H1 (cell line): ENCODE data around the gene ELOVL6. TPM values are rescaled to one million over a fixed set of nuclear protein-coding genes. Genes with fewer than 3 reads are reported as not detected.
A peak's percentile ranks its signal among the peaks of the same experiment; 100 is the strongest.

ENCODE experiments used
- CTCF ChIA-PET: fragments of 300-600 bp; sonication (Branson Sonifier 250); formaldehyde crosslinking; loops from one replicate; lab custom pipeline; 2021; ENCODE audit not compliant: partially characterized antibody; lab: Charles Lee
- POLR2A ChIA-PET: fragments of 300-600 bp; sonication (Branson Sonifier 250); formaldehyde crosslinking; loops from one replicate; lab custom pipeline; 2021; ENCODE audit warnings: inconsistent platforms; ENCODE audit not compliant: partially characterized antibody; lab: Charles Lee
- DNase-seq, 2 experiments: peaks; one replicate each; pipeline versions ENCODE4 v3.0.0 to v3.0.0-alpha.2; 2010 to 2022; ENCODE audit warnings: low spot score in 2 of 2, low read depth in 1 of 2, mixed read lengths in 1 of 2
- FAIRE-seq: peaks from 2 replicates; lab custom pipeline; 2011; peaks lifted over from hg19 to GRCh38; lab: Jason Lieb, UNC
- H2AFZ ChIP-seq: 2 replicates; pipeline ENCODE4 v1.8.1; 2012; ENCODE audit warnings: low read length, inconsistent platforms
- H2AK5ac ChIP-seq: 2 replicates; pipeline ENCODE4 v1.6.1; 2013; ENCODE audit warnings: low read depth, low read length
- H2BK120ac ChIP-seq: replicated peaks from 2 replicates; pipeline ENCODE3; 2013; ENCODE audit warnings: low read depth, low read length, inconsistent platforms
- H2BK12ac ChIP-seq: 2 replicates; pipeline ENCODE4 v1.6.1; 2013; ENCODE audit warnings: low read depth, low read length
- H2BK15ac ChIP-seq: 2 replicates; pipeline ENCODE4 v1.6.1; 2013; ENCODE audit warnings: low read length
- H2BK20ac ChIP-seq: 2 replicates; pipeline ENCODE4 v1.6.1; 2013; ENCODE audit warnings: low read length
- H2BK5ac ChIP-seq: 2 replicates; pipeline ENCODE4 v1.6.1; 2013; ENCODE audit warnings: low read depth, low read length
- H3K14ac ChIP-seq: 2 replicates; pipeline ENCODE4 v1.6.1; 2013; ENCODE audit warnings: inconsistent platforms; ENCODE audit not compliant: insufficient read length
- H3K18ac ChIP-seq: 2 replicates; pipeline ENCODE4 v1.6.1; 2013; ENCODE audit warnings: low read length; ENCODE audit errors: extremely low read depth
- H3K23ac ChIP-seq: 2 replicates; pipeline ENCODE4 v1.6.1; 2013; ENCODE audit warnings: inconsistent platforms; ENCODE audit not compliant: insufficient read length
- H3K23me2 ChIP-seq: 2 replicates; pipeline ENCODE4 v1.6.1; 2013; ENCODE audit warnings: low read depth, low read length
- H3K27ac ChIP-seq: 2 replicates; pipeline ENCODE4 v1.6.1; 2011; ENCODE audit warnings: low read depth, low read length, inconsistent platforms
- H3K27me3 ChIP-seq, 4 experiments: replicated peaks in 1 of 4; 1 replicate in 1 of 4; 2 replicates in 3 of 4; pipeline versions ENCODE4 v1.6.1 to v1.8.1; 2011 to 2013; ENCODE audit warnings: low read length in 3 of 4, mild to moderate bottlenecking in 3 of 4, inconsistent platforms in 2 of 4, mixed read lengths in 2 of 4, moderate library complexity in 1 of 4; ENCODE audit not compliant: control insufficient read depth in 3 of 4, insufficient read depth in 3 of 4; ENCODE audit errors: extremely low read depth in 1 of 4
- H3K36me3 ChIP-seq, 4 experiments: 2 replicates each; pipeline versions ENCODE4 v1.6.1 to v1.8.1; 2011 to 2013; ENCODE audit warnings: mild to moderate bottlenecking in 4 of 4, low read length in 3 of 4, moderate library complexity in 2 of 4, control low read depth in 1 of 4, inconsistent platforms in 1 of 4; ENCODE audit not compliant: insufficient read depth in 4 of 4, control insufficient read depth in 2 of 4
- H3K4ac ChIP-seq: replicated peaks from 2 replicates; pipeline ENCODE3; 2013; ENCODE audit warnings: low read length, low read depth, mixed read lengths, inconsistent platforms; ENCODE audit not compliant: insufficient read length
- H3K4me1 ChIP-seq, 4 experiments: replicated peaks in 1 of 4; 1 replicate in 1 of 4; 2 replicates in 3 of 4; pipeline versions ENCODE4 v1.6.1 to v1.8.1; 2011 to 2013; ENCODE audit warnings: low read length in 3 of 4, inconsistent platforms in 2 of 4, mixed read lengths in 1 of 4; ENCODE audit not compliant: insufficient read depth in 4 of 4, control insufficient read depth in 3 of 4
- H3K4me2 ChIP-seq, 2 experiments: 2 replicates each; pipeline versions ENCODE4 v1.6.1 to v1.8.1; 2011 to 2013; ENCODE audit warnings: low read depth in 2 of 2, low read length in 2 of 2, control low read depth in 1 of 2, inconsistent platforms in 1 of 2, mild to moderate bottlenecking in 1 of 2; ENCODE audit not compliant: insufficient read depth in 1 of 2
- H3K4me3 ChIP-seq, 4 experiments: fragments of 200-600, 300-600 bp in 1 of 4; sonication (generic), shearing (Covaris generic), sonication (Bioruptor Twin) in 1 of 4; 2 replicates each; pipeline versions ENCODE4 v1.5.1 to v1.8.1; 2011 to 2016; ENCODE audit warnings: low read length in 4 of 4, low read depth in 3 of 4, control low read depth in 2 of 4, inconsistent platforms in 2 of 4, mild to moderate bottlenecking in 2 of 4, mixed read lengths in 1 of 4, moderate library complexity in 1 of 4; ENCODE audit not compliant: insufficient read depth in 2 of 4; ENCODE audit errors: extremely low read depth in 1 of 4
- H3K56ac ChIP-seq: replicated peaks from 2 replicates; pipeline ENCODE3; 2013; ENCODE audit warnings: low read depth, mild to moderate bottlenecking, mixed read lengths, low read length, inconsistent platforms; ENCODE audit not compliant: insufficient read length
- H3K79me1 ChIP-seq: 2 replicates; pipeline ENCODE4 v1.6.1; 2013; ENCODE audit warnings: low read depth, low read length, control low read depth
- H3K79me2 ChIP-seq, 2 experiments: 2 replicates each; pipeline versions ENCODE4 v1.6.1 to v1.8.1; 2012 to 2013; ENCODE audit warnings: low read length in 2 of 2, mild to moderate bottlenecking in 2 of 2, inconsistent platforms in 1 of 2; ENCODE audit not compliant: insufficient read depth in 2 of 2, control insufficient read depth in 1 of 2
- H3K9ac ChIP-seq, 4 experiments: replicated peaks in 1 of 4; 1 replicate in 1 of 4; 2 replicates in 3 of 4; pipeline versions ENCODE4 v1.6.1 to v1.8.1; 2011 to 2013; ENCODE audit warnings: low read depth in 3 of 4, low read length in 3 of 4, control low read depth in 2 of 4, mild to moderate bottlenecking in 2 of 4, moderate library complexity in 2 of 4, inconsistent platforms in 1 of 4; ENCODE audit errors: extremely low read depth in 1 of 4
- H3K9me3 ChIP-seq, 2 experiments: 2 replicates each; pipeline versions ENCODE4 v1.6.1 to v1.8.1; 2012 to 2013; ENCODE audit warnings: mild to moderate bottlenecking in 2 of 2, moderate library complexity in 2 of 2, control low read depth in 1 of 2, inconsistent platforms in 1 of 2, low read depth in 1 of 2, low read length in 1 of 2, mixed read lengths in 1 of 2; ENCODE audit not compliant: insufficient read depth in 2 of 2
- H4K20me1 ChIP-seq, 2 experiments: replicated peaks in 1 of 2; 2 replicates each; pipeline versions ENCODE3 to v1.8.1; 2011 to 2013; ENCODE audit warnings: inconsistent platforms in 2 of 2, low read length in 2 of 2, mild to moderate bottlenecking in 1 of 2; ENCODE audit not compliant: insufficient read depth in 2 of 2, control insufficient read depth in 1 of 2
- H4K5ac ChIP-seq: 2 replicates; pipeline ENCODE4 v1.6.1; 2013; ENCODE audit warnings: low read length, low read depth, mixed read lengths, inconsistent platforms; ENCODE audit not compliant: insufficient read length
- H4K8ac ChIP-seq: 2 replicates; pipeline ENCODE4 v1.8.0; 2013; ENCODE audit warnings: mild to moderate bottlenecking, moderate library complexity, low read length, inconsistent platforms; ENCODE audit not compliant: insufficient read depth; ENCODE audit errors: extremely low read depth
- H4K91ac ChIP-seq: replicated peaks from 2 replicates; pipeline ENCODE3; 2013; ENCODE audit warnings: low read length, mixed read lengths, inconsistent platforms; ENCODE audit not compliant: insufficient read length
- KDM5A ChIP-seq: fragments of 200-600 bp; IDR thresholded peaks from 2 replicates; pipeline ENCODE4 v1.7.1; 2012; ENCODE audit warnings: mild to moderate bottlenecking, low read length, inconsistent platforms, mixed read lengths
- SAP30 ChIP-seq: fragments of 300-600 bp; sonication (generic); IDR thresholded peaks from 2 replicates; pipeline ENCODE4 v1.7.1; 2012; ENCODE audit warnings: low read length, moderate library complexity, mild to moderate bottlenecking, inconsistent platforms; ENCODE audit not compliant: insufficient read depth, insufficient replicate concordance
- SIRT6 ChIP-seq: IDR thresholded peaks from one replicate; pipeline ENCODE4 v1.7.1; 2012; ENCODE audit warnings: low read length, inconsistent platforms
- SUZ12 ChIP-seq: fragments of 200-600 bp; sonication (generic); IDR thresholded peaks from 2 replicates; pipeline ENCODE4 v1.6.1; 2012; ENCODE audit warnings: mild to moderate bottlenecking, inconsistent platforms, low read length, moderate library complexity, mixed read lengths
- TBP ChIP-seq: IDR thresholded peaks from 2 replicates; pipeline ENCODE4 v1.6.1; 2011; ENCODE audit warnings: low read depth, low read length, improper control_type of control experiment
- TEAD4 ChIP-seq: IDR thresholded peaks from 2 replicates; pipeline ENCODE4 v1.6.1; 2012; ENCODE audit warnings: low read depth, low read length, inconsistent platforms, mixed read lengths
- WGBS, 2 experiments: shearing (Covaris generic) in 1 of 2; methylation state at CpG; one replicate each; pipeline versions ENCODE4 v1.1.6 to v1.1.7; 2013 to 2015; ENCODE audit warnings: low lambda C conversion rate in 2 of 2, mixed read lengths in 2 of 2, inconsistent platforms in 1 of 2, low coverage in 1 of 2, missing lambda C conversion rate in 1 of 2; ENCODE audit not compliant: insufficient replicate concordance in 2 of 2, insufficient coverage in 1 of 2, insufficient read length in 1 of 2; ENCODE audit errors: extremely low coverage in 1 of 2, missing lambda C conversion rate in 1 of 2; 5-methylcytosine and 5-hydroxymethylcytosine counted together
- long read RNA-seq, 2 experiments: library from RNA in 1 of 2; library from capped mRNA in 1 of 2; stranded (forward); transcript quantifications; one replicate each; pipeline ENCODE4 v2.0.0, GENCODE V29; 2021; ENCODE audit warnings: inconsistent platforms in 1 of 2
- polyA minus RNA-seq, 3 experiments: library from RNA; depleted of rRNA, polyadenylated mRNA; stranded (reverse); fragments of >200 nt; gene quantifications; 1 replicate in 2 of 3; 2 replicates in 1 of 3; pipeline ENCODE4 v1.2.3, GENCODE V29; 2011
- polyA plus RNA-seq, 7 experiments: library from polyadenylated mRNA; depleted of rRNA in 3 of 7; stranded (reverse) in 5 of 7; unstranded in 2 of 7; fragments of >200 nt in 5 of 7; fragments of 200-250 nt in 2 of 7; gene quantifications; 1 replicate in 5 of 7; 2 replicates in 1 of 7; 4 replicates in 1 of 7; pipeline versions ENCODE4 v1.2.1 to v1.2.3, GENCODE V29; 2011 to 2013; ENCODE audit warnings: missing spikeins in 2 of 7, mixed read lengths in 2 of 7
- total RNA-seq: library from RNA; stranded (reverse); fragmentation: NEBNext Ultra II Directional; extraction: Animal tissue kit (Norgen Biotek cat#: 25700); gene quantifications from 2 replicates; pipeline ENCODE4 v1.2.1, GENCODE V29; 2021

ELOVL6 gene, protein sequence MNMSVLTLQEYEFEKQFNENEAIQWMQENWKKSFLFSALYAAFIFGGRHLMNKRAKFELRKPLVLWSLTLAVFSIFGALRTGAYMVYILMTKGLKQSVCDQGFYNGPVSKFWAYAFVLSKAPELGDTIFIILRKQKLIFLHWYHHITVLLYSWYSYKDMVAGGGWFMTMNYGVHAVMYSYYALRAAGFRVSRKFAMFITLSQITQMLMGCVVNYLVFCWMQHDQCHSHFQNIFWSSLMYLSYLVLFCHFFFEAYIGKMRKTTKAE
- total RNA-seq (86.6 and 89.6 TPM in 2 replicates), polyA plus RNA-seq (2011; rRNA removed) (18.6 and 27.8 TPM in 2 replicates), polyA minus RNA-seq (2011; rRNA and poly(A)+ RNA removed) (93.8 and 126 TPM in 2 replicates)
- polyA plus RNA-seq (2011; cell fraction: cytosol; rRNA removed), result 49.1 TPM
- 28.8 TPM for polyA plus RNA-seq (2011; cell fraction: nucleus; rRNA removed)
- 53.7 to 81.8 TPM (median 55.0 TPM) in 4 replicates for polyA plus RNA-seq (2012, experiment 1 of 2)
- polyA plus RNA-seq (2012, experiment 2 of 2), result 27.8 TPM
- polyA plus RNA-seq (2013, experiment 1 of 2), result 105 TPM
- polyA plus RNA-seq (2013, experiment 2 of 2), result 124 TPM
- 37.6 TPM for polyA minus RNA-seq (2011; cell fraction: cytosol; rRNA and poly(A)+ RNA removed)
- polyA minus RNA-seq (2011; cell fraction: nucleus; rRNA and poly(A)+ RNA removed), result 80.1 TPM
- long read RNA-seq, experiment 1, full-length matches to known transcripts, result 38 of 100 reads
- long read RNA-seq, experiment 1, partial matches to known transcripts, result 1 of 100 reads
- long read RNA-seq, experiment 1, other reads (novel, unspliced or antisense), result 61 of 100 reads
- long read RNA-seq, experiment 2, full-length matches to known transcripts, result 54 of 63 reads
- long read RNA-seq, experiment 2, partial matches to known transcripts, result 0 of 63 reads
- long read RNA-seq, experiment 2, other reads (novel, unspliced or antisense), result 9 of 63 reads

DNA sequence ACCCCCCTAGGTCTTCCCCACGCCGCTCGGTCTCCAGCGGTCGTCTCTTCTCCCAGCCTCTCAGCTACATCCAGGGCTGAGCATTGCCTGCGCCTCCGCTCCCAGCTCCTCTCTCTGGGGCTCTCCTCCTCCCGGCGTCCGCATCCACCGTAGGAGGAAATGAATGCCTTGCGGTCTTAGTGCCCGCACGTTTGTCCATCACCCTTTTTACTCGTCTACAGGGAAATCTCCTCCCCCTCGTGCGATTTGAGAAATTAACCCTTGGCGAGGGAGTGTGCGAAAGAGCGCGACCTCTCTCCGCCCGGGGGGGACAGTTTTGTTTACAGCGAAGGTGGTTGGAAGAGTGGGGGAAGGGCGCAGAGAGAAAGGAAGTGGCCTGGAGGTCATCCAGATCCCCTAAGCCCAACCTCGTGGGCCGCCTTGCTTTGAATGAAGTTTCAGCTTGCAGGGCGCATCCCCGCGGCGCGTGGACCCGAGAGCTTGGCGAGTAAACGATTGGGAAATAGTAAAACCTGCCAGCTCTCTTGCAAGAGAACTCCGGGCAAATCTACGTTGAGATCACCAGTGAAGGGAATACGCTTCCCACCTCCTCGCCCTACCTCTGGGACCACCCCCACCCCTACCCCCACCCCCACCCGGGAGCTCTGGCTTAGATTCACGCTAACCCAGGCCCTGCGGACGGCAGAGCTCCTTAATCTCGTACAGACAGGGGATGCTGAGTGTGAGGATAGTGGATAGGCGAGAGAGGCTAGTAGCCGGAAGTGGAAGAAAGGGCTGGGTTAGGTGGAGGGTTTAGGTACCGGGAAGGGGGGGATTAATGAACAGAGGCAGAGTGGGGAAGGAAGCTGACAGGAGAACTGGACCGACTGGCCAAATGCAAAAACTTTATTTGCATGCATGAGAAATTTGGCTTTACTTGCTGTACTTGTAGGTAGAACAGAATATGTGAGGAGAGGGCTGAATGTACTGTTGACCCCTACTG is at the start of gene ELOVL6:
Gene ELOVL6 (minus strand): TSS at position 181 of the 982 bp plus-strand sequence. CDS start 280 bp downstream, outside the sequence.
- Histone ChIP-seq H3K18ac (peak within 1 kb of the TSS; percentile 91), H3K79me1 (no peaks in the 10 kb centered on the region), H3K56ac (peak within 1 kb of the TSS; percentile 49), H4K20me1 (no peaks in the 10 kb centered on the region), H2BK120ac (peak within 1 kb of the TSS; percentile 75), H2AK5ac (peak within 1 kb of the TSS; percentile 4), H4K5ac (peak within 1 kb of the TSS; percentile 91), H3K9ac (peak within 1 kb of the TSS; percentile 68 to 95 (median 82)), H2BK15ac (no peak within 1 kb of the TSS; the same call in 1 of the 2 replicates), H3K23ac (no peak within 1 kb of the TSS), H3K4me2 (peak within 1 kb of the TSS; percentile 88 to 91), H3K79me2 (peaks cover 0 to 38% of the 10 kb centered on the region in 2 experiments; a peak in 2 of 4 replicates), H3K9me3 (no peaks in the 10 kb centered on the region), H2AFZ (peak within 1 kb of the TSS; percentile 76; the same call in 1 of the 2 replicates), H3K14ac (no peak within 1 kb of the TSS), H4K91ac (peak within 1 kb of the TSS; percentile 81), H3K4me1 (peaks cover 3 to 11% (median 7%) of the 10 kb centered on the region in 4 experiments; a peak in 5 of 7 replicates), H3K4ac (peak within 1 kb of the TSS; percentile 64), H2BK12ac (peak within 1 kb of the TSS; percentile 82), H3K27me3 (no peaks in the 10 kb centered on the region), H2BK20ac (no peak within 1 kb of the TSS), H4K8ac (peak within 1 kb of the TSS; percentile 94; the same call in 1 of the 2 replicates), H3K23me2 (peaks cover 14% of the 10 kb centered on the region), H3K36me3 (no peaks in the 10 kb centered on the region), H3K4me3 (peak within 1 kb of the TSS; percentile 72 to 95 (median 84)), H2BK5ac (peak within 1 kb of the TSS; percentile 95), H3K27ac (peak within 1 kb of the TSS; percentile 84)
- ChIA-PET CTCF (interaction anchor here (0.6 to 1.1 kb wide), 5 partner anchors 9 to 145 kb away, joined by 3 to 4 read pairs (median 3); no protein-coding TSS in a partner anchor), POLR2A (interaction anchor here (0.6 to 2.9 kb wide), 16 partner anchors 9 to 179 kb away, joined by 3 to 25 read pairs (median 3); no protein-coding TSS in a partner anchor)
- FAIRE-seq, result no peak
- peak; percentile 77 to 81 for DNase-seq
- 3% methylated on average over 42 of the region's 48 CpGs; no CpG with 5 or more reads in 1 of the 2 experiments for WGBS, 2 experiments
- peak; percentile 82 for TF ChIP-seq TBP
- no peak for TF ChIP-seq KDM5A
- TF ChIP-seq SIRT6, result no peak
- 0 out of 2 replicates have a peak, but pooled peaks have one; percentile 13 for TF ChIP-seq TEAD4
- TF ChIP-seq SUZ12, result no peak
- TF ChIP-seq SAP30, result peak; percentile 30
